ENCODE measurements around the gene TRIP11.

Gene TRIP11

GRCh38 chr14:91955168-91955567 lies 84.7 kb downstream of the TRIP11 start:
- no peak for TF ChIP-seq CTCF (conservative IDR thresholded peaks at IDR 0.05; ENCODE audit: low read depth, low read length)
- no peak overlapping the region for H3K4me3 ChIP-seq (ENCODE audit: low read length)
- DNase-seq (ENCODE audit: low read depth) = no peak

DNA sequence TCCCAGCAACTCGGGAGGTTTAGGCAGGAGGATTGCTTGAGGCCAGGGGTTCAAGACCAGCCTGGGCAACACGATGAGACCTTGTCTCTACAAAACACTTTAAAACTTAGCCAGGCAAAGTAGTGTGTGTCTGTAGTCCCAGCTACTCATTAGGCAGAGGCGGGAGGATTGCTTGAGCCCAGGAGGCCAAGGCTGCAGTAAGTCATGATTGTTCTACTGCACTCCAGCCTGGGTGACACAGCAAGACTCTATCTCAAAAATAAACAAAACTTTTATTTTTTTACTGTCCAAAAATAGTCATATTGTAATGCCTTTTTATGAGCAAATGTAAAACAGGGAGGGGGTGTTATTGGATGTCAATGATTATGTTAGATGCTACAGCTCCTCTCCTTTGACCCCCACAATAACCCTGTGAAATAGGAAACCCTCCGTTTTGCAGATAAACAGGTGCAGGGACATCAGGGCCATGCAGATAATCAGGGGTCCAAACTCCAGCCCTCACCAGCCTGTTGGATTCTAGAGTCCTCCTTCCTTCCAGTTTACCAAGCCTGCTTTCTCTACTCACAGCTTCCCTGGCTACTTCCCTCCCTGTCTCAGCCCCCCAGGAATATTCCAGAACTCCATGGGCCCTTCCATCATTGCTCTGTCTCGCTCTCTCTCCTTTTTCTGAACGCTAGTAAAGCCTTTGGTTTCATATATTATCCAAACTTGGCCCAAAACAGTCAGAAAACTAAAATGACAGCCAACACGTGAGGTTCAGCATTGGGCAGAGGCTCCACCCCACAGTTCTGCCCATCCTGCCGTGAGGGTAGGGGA lies 86.5 kb downstream of the TRIP11 start:
- no peak for TF ChIP-seq CTCF (conservative IDR thresholded peaks at IDR 0.05; ENCODE audit: low read depth, low read length)
- H3K4me3 ChIP-seq (ENCODE audit: low read length) = no peak overlapping the region
- DNase-seq (ENCODE audit: low read depth) = no peak

DNA sequence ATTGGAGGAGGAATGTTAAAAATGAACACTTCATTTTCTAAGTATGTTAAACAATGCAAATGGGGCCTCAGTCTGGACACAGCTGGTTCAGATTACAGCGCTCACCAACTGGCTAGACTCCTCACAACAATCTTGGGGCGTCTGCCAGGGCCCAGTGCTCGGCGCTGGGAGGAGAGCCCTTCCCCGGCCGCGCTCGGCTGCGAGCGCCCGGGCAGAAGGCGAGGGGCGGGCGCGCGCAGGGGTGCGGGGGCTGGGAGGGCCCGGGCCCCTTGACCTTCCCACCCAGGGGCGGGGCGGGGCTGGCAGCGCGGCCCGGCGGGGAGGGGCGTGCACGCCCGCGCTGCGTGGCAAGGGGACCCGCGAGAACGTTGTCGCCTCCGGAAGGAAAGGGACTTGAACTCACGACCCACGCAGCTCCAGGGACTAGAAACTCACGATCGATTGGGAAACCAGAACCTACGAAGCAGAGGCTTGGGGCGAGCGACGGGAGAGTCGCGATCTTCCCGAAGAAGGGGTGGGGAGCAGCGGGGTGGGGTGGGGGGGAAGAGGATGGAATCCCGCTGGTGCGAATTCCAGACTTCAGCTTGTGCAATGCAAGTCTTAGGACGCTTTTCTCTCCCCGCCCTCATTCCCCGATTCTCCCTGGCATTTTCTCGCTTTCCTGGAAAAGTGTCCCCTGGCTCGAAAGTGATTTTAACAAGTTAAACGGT lies 92.2 kb downstream of the TRIP11 start, which contains the start of gene FBLN5:
FBLN5 (minus strand) TSS at position 220 of the 710 bp plus-strand sequence. CDS start 465 bp downstream, outside the sequence.
- no peak for TF ChIP-seq CTCF (conservative IDR thresholded peaks at IDR 0.05; ENCODE audit: low read depth, low read length)
- H3K4me3 ChIP-seq (ENCODE audit: low read length) = peak within 1 kb of the TSS; percentile 62
- peak; percentile 39 for DNase-seq (ENCODE audit: low read depth)

GRCh38 chr14:91946622-91947474 lies 93.0 kb downstream of the TRIP11 start:
- H3K4me3 ChIP-seq (ENCODE audit: low read length) = peak overlapping the region; percentile 62
- DNase-seq (ENCODE audit: low read depth) = no peak
- no peak for TF ChIP-seq CTCF (conservative IDR thresholded peaks at IDR 0.05; ENCODE audit: low read depth, low read length)

- no peak for TF ChIP-seq CTCF (conservative IDR thresholded peaks at IDR 0.05; ENCODE audit: low read depth, low read length)
- peak overlapping the region; percentile 62 for H3K4me3 ChIP-seq (ENCODE audit: low read length)
Measured at GRCh38 chr14:91945751-91946621, 93.9 kb downstream of the TRIP11 start.

DNA sequence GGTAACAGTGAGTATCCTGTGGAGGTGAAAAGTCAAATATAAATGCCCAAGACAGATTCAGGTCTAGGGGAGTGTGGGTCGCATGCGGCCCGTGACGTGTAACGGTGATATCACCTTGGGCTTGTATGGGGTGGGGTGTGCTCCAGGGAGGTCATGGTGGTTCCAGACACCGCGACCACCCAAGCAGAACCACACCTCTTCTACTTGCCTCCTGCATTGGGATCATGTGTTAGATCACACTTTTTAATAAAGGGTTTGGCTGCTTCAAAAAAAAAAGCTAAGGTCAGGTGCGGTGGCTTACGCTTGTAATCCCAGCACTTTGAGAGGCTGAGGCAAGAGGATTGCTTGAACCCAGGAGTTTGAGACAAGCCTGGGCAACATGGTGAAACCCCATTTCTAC lies 96.9 kb downstream of the TRIP11 start:
- no peak for TF ChIP-seq CTCF (conservative IDR thresholded peaks at IDR 0.05; ENCODE audit: low read depth, low read length)
- no peak overlapping the region for H3K4me3 ChIP-seq (ENCODE audit: low read length)

More at GRCh38 chr14:91945751-91946621, 93.9 kb downstream of the TRIP11 start:
- no peak for DNase-seq (ENCODE audit: low read depth)

More for the DNA sequence above, 96.9 kb downstream of the TRIP11 start:
- DNase-seq (ENCODE audit: low read depth) = no peak

All from retinal pigment epithelial cell (primary cell).